Stomach (tissue), 4 donors: ENCODE results near the gene CENPC.

ENCODE experiments used
- EP300 ChIP-seq: sonication (generic); formaldehyde crosslinking; IDR thresholded peaks from one replicate; pipeline ENCODE4 v1.6.1; 2017; ENCODE audit warnings: antibody characterized with exemption
- POLR2A ChIP-seq, 4 donors: fragments of 450-650 bp; IDR thresholded peaks; one replicate each; pipeline ENCODE4 v1.6.1; 2016; ENCODE audit warnings: antibody characterized with exemption in 4 of 4, control low read depth in 2 of 4, mild to moderate bottlenecking in 1 of 4, moderate library complexity in 1 of 4
- TF ChIP-seq, protein P1 (sequence below), 7 experiments: fragments of 450-650 bp in 4 of 7; fragments of 200-600 bp in 3 of 7; sonication (generic) in 3 of 7; IDR thresholded peaks; one replicate each; pipeline ENCODE4 v1.5.1; 2016 to 2019; ENCODE audit warnings: antibody characterized with exemption in 7 of 7, control low read depth in 2 of 7, mild to moderate bottlenecking in 1 of 7

- no peak for TF ChIP-seq POLR2A (IDR thresholded peaks at IDR 0.05)
- TF ChIP-seq, protein P1, sequence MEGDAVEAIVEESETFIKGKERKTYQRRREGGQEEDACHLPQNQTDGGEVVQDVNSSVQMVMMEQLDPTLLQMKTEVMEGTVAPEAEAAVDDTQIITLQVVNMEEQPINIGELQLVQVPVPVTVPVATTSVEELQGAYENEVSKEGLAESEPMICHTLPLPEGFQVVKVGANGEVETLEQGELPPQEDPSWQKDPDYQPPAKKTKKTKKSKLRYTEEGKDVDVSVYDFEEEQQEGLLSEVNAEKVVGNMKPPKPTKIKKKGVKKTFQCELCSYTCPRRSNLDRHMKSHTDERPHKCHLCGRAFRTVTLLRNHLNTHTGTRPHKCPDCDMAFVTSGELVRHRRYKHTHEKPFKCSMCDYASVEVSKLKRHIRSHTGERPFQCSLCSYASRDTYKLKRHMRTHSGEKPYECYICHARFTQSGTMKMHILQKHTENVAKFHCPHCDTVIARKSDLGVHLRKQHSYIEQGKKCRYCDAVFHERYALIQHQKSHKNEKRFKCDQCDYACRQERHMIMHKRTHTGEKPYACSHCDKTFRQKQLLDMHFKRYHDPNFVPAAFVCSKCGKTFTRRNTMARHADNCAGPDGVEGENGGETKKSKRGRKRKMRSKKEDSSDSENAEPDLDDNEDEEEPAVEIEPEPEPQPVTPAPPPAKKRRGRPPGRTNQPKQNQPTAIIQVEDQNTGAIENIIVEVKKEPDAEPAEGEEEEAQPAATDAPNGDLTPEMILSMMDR (IDR thresholded peaks at IDR 0.05), result no peak
- TF ChIP-seq EP300, result no peak
Measured at GRCh38 chr4:67581913-67582312, 36.6 kb upstream of the CENPC start.
